ENCODE data around the gene TAB2.

DNA sequence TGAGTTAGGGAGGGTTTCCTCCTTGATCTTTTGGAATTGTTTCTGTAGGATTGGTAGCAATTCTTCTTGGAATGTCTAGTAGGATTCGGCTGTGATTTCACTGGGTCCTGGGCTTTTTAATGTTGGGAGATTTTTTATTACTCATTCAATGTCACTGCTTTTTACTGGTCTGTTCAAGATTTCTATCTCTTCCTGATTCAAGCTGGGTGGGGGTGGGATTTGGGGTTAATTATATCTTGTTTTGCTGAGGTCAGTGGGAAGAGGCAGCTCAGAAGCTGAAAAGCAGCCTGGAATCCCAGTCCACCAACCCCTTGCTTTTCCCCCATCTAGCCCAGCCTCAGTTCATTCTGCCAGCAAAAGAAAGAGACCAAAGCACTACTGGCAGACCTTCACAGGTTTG, 122.1 kb downstream of the TAB2 start:
- TF ChIP-seq ZFP30 (CRISPR knock-in tag; IDR thresholded peaks at IDR 0.05), result no peak
- TF ChIP-seq POU6F1 (CRISPR knock-in tag; IDR thresholded peaks at IDR 0.05; ENCODE audit: borderline replicate concordance, low read depth), result no peak
- no peak for TF ChIP-seq ZFP3 (CRISPR knock-in tag; IDR thresholded peaks at IDR 0.05)
- TF ChIP-seq RARB (CRISPR knock-in tag; IDR thresholded peaks at IDR 0.05), result no peak
- TF ChIP-seq ARNTL (CRISPR knock-in tag; IDR thresholded peaks at IDR 0.05; ENCODE audit: borderline replicate concordance, low read depth), result no peak
- TF ChIP-seq, protein P1, sequence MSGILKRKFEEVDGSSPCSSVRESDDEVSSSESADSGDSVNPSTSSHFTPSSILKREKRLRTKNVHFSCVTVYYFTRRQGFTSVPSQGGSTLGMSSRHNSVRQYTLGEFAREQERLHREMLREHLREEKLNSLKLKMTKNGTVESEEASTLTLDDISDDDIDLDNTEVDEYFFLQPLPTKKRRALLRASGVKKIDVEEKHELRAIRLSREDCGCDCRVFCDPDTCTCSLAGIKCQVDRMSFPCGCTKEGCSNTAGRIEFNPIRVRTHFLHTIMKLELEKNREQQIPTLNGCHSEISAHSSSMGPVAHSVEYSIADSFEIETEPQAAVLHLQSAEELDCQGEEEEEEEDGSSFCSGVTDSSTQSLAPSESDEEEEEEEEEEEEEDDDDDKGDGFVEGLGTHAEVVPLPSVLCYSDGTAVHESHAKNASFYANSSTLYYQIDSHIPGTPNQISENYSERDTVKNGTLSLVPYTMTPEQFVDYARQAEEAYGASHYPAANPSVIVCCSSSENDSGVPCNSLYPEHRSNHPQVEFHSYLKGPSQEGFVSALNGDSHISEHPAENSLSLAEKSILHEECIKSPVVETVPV (CRISPR knock-in tag; IDR thresholded peaks at IDR 0.05), result no peak
- TF ChIP-seq OSR1 (CRISPR knock-in tag; IDR thresholded peaks at IDR 0.05), result no peak
- TF ChIP-seq, protein P2, sequence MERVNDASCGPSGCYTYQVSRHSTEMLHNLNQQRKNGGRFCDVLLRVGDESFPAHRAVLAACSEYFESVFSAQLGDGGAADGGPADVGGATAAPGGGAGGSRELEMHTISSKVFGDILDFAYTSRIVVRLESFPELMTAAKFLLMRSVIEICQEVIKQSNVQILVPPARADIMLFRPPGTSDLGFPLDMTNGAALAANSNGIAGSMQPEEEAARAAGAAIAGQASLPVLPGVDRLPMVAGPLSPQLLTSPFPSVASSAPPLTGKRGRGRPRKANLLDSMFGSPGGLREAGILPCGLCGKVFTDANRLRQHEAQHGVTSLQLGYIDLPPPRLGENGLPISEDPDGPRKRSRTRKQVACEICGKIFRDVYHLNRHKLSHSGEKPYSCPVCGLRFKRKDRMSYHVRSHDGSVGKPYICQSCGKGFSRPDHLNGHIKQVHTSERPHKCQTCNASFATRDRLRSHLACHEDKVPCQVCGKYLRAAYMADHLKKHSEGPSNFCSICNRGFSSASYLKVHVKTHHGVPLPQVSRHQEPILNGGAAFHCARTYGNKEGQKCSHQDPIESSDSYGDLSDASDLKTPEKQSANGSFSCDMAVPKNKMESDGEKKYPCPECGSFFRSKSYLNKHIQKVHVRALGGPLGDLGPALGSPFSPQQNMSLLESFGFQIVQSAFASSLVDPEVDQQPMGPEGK (CRISPR knock-in tag; IDR thresholded peaks at IDR 0.05; ENCODE audit: borderline replicate concordance), result no peak
- no peak for TF ChIP-seq ZC3H10 (CRISPR knock-in tag; IDR thresholded peaks at IDR 0.05)

Measured in SK-N-SH treated with all-trans-retinoic acid at 6 μM for 48 hours (cell line).